ENCODE results near the gene GRIK5.

GRIK5 gene

DNA sequence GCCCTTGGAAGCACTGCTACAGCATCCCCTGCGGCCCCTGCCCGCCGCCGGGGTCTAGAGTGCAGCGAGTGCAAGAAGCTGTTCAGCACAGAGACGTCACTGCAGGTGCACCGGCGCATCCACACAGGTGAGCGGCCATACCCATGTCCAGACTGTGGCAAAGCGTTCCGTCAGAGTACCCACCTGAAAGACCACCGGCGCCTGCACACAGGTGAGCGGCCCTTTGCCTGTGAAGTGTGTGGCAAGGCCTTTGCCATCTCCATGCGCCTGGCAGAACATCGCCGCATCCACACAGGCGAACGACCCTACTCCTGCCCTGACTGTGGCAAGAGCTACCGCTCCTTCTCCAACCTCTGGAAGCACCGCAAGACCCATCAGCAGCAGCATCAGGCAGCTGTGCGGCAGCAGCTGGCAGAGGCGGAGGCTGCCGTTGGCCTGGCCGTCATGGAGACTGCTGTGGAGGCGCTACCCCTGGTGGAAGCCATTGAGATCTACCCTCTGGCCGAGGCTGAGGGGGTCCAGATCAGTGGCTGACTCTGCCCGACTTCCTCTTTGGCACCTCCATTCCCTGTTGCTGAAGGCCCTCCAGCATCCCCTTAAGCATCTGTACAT lies 10.9 kb upstream of the GRIK5 start:
- TF ChIP-seq POLR2AphosphoS5 (IDR thresholded peaks at IDR 0.05; ENCODE audit: low read depth, low read length) (no peak), TAF1 (IDR thresholded peaks at IDR 0.05; ENCODE audit: borderline replicate concordance, insufficient read depth, low read length) (no peak), FOXP2 (optimal IDR thresholded peaks at IDR 0.05; ENCODE audit: borderline replicate concordance, extremely low read depth, extremely low read length, insufficient read depth) (no peak), SIN3A (IDR thresholded peaks at IDR 0.05; ENCODE audit: borderline replicate concordance, insufficient read depth, low read length) (no peak)
- TF ChIP-seq, protein P1, sequence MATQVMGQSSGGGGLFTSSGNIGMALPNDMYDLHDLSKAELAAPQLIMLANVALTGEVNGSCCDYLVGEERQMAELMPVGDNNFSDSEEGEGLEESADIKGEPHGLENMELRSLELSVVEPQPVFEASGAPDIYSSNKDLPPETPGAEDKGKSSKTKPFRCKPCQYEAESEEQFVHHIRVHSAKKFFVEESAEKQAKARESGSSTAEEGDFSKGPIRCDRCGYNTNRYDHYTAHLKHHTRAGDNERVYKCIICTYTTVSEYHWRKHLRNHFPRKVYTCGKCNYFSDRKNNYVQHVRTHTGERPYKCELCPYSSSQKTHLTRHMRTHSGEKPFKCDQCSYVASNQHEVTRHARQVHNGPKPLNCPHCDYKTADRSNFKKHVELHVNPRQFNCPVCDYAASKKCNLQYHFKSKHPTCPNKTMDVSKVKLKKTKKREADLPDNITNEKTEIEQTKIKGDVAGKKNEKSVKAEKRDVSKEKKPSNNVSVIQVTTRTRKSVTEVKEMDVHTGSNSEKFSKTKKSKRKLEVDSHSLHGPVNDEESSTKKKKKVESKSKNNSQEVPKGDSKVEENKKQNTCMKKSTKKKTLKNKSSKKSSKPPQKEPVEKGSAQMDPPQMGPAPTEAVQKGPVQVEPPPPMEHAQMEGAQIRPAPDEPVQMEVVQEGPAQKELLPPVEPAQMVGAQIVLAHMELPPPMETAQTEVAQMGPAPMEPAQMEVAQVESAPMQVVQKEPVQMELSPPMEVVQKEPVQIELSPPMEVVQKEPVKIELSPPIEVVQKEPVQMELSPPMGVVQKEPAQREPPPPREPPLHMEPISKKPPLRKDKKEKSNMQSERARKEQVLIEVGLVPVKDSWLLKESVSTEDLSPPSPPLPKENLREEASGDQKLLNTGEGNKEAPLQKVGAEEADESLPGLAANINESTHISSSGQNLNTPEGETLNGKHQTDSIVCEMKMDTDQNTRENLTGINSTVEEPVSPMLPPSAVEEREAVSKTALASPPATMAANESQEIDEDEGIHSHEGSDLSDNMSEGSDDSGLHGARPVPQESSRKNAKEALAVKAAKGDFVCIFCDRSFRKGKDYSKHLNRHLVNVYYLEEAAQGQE (IDR thresholded peaks at IDR 0.05; ENCODE audit: insufficient read depth in 1 of 2, low read depth in 2 of 2, low read length in 2 of 2): no peak

DNA sequence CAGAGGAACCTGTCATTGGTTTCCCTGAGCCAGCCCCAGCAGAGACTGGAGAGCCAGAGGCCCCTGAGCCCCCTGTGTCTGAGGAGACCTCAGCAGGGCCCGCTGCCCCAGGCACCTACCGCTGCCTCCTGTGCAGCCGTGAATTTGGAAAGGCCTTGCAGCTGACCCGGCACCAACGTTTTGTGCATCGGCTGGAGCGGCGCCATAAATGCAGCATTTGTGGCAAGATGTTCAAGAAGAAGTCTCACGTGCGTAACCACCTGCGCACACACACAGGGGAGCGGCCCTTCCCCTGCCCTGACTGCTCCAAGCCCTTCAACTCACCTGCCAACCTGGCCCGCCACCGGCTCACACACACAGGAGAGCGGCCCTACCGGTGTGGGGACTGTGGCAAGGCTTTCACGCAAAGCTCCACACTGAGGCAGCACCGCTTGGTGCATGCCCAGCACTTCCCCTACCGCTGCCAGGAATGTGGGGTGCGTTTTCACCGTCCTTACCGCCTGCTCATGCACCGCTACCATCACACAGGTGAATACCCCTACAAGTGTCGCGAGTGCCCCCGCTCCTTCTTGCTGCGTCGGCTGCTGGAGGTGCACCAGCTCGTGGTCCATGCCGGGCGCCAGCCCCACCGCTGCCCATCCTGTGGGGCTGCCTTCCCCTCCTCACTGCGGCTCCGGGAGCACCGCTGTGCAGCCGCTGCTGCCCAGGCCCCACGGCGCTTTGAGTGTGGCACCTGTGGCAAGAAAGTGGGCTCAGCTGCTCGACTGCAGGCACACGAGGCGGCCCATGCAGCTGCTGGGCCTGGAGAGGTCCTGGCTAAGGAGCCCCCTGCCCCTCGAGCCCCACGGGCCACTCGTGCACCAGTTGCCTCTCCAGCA lies 10.1 kb upstream of the GRIK5 start:
- no peak for TF ChIP-seq SIN3A (IDR thresholded peaks at IDR 0.05; ENCODE audit: borderline replicate concordance, insufficient read depth, low read length)
- TF ChIP-seq FOXP2 (optimal IDR thresholded peaks at IDR 0.05; ENCODE audit: borderline replicate concordance, extremely low read depth, extremely low read length, insufficient read depth): no peak
- TF ChIP-seq POLR2AphosphoS5 (IDR thresholded peaks at IDR 0.05; ENCODE audit: low read depth, low read length): no peak
- no peak for TF ChIP-seq TAF1 (IDR thresholded peaks at IDR 0.05; ENCODE audit: borderline replicate concordance, insufficient read depth, low read length)
- TF ChIP-seq, protein P1 (IDR thresholded peaks at IDR 0.05; ENCODE audit: insufficient read depth in 1 of 2, low read depth in 2 of 2, low read length in 2 of 2): no peak

DNA sequence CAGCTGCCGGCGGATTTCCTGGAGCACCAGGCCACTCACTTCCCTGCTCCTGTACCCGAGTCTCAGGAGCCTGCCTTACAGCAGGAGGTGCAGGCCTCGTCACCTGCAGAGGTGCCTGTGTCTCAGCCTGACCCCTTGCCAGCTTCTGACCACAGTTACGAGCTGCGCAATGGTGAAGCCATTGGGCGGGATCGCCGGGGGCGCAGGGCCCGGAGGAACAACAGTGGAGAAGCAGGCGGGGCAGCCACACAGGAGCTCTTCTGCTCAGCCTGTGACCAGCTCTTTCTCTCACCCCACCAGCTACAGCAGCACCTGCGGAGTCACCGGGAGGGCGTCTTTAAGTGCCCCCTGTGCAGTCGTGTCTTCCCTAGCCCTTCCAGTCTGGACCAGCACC lies 9.3 kb upstream of the GRIK5 start:
- TF ChIP-seq SIN3A (IDR thresholded peaks at IDR 0.05; ENCODE audit: borderline replicate concordance, insufficient read depth, low read length) (no peak), TAF1 (IDR thresholded peaks at IDR 0.05; ENCODE audit: borderline replicate concordance, insufficient read depth, low read length) (no peak)

DNA sequence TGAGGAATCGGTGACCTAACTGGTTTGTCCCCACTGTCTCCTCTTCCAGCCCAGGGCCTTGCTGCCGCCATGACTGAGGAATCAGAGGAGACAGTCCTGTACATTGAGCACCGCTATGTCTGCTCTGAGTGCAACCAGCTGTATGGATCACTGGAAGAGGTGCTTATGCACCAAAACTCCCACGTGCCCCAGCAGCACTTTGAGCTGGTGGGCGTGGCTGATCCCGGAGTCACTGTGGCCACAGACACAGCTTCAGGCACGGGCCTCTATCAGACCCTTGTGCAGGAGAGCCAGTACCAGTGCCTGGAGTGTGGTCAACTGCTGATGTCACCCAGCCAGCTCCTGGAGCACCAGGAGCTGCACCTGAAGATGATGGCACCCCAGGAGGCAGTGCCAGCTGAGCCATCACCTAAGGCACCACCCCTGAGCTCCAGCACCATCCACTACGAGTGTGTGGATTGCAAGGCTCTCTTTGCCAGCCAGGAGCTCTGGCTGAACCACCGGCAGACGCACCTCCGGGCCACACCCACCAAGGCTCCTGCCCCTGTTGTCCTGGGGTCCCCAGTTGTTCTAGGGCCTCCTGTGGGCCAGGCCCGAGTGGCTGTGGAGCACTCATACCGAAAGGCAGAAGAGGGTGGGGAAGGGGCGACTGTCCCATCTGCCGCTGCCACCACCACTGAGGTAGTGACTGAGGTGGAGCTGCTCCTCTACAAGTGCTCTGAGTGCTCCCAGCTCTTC lies 8.7 kb upstream of the GRIK5 start:
- TF ChIP-seq TAF1 (IDR thresholded peaks at IDR 0.05; ENCODE audit: borderline replicate concordance, insufficient read depth, low read length): no peak
- TF ChIP-seq SIN3A (IDR thresholded peaks at IDR 0.05; ENCODE audit: borderline replicate concordance, insufficient read depth, low read length): no peak
- no peak for TF ChIP-seq FOXP2 (optimal IDR thresholded peaks at IDR 0.05; ENCODE audit: borderline replicate concordance, extremely low read depth, extremely low read length, insufficient read depth)
- TF ChIP-seq, protein P1 (IDR thresholded peaks at IDR 0.05; ENCODE audit: insufficient read depth in 1 of 2, low read depth in 2 of 2, low read length in 2 of 2): no peak
- no peak for TF ChIP-seq POLR2AphosphoS5 (IDR thresholded peaks at IDR 0.05; ENCODE audit: low read depth, low read length)

DNA sequence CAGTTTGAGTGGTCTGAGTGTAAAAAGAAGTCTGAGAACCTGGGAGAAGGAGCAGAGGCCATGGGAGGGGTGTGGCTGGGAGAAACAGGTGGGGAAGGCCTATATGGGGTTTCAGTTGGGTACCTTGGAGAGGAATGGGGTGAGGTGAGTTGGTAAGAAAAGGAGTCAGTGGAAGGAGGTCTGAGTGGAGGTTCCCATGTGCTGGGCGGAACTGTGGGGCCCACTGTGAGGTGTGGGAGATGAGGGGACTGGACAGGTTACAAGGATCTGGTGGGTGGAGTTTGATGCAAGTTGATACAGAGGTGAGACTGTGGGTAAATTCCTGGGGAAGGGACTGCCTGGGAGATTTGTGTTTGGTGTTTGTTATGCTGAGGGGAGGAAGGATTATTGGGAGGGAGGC lies 8.1 kb upstream of the GRIK5 start:
- TF ChIP-seq POLR2AphosphoS5 (IDR thresholded peaks at IDR 0.05; ENCODE audit: low read depth, low read length) (no peak), FOXP2 (optimal IDR thresholded peaks at IDR 0.05; ENCODE audit: borderline replicate concordance, extremely low read depth, extremely low read length, insufficient read depth) (no peak), SIN3A (IDR thresholded peaks at IDR 0.05; ENCODE audit: borderline replicate concordance, insufficient read depth, low read length) (no peak)

All from PFSK-1 (cell line).